Medulla oblongata (tissue), 1 donor: ENCODE data around the gene SDR39U1.
A peak's percentile ranks its signal among the peaks of the same experiment; 100 is the strongest.

Experiments used
- DNase-seq: peaks from one replicate; pipeline ENCODE4 v3.0.0-alpha.2; 2015; ENCODE audit errors: extremely low spot score

Gene SDR39U1

GRCh38 chr14:24429395-24430142, 13.0 kb downstream of the SDR39U1 start, which contains the start of the genes CBLN3 and KHNYN:
CBLN3 (minus strand) TSS chr14:24429668; CDS start chr14:24429054, 614 bp downstream.
KHNYN (plus strand) TSS chr14:24429954; CDS start chr14:24430731, 777 bp downstream.
- peak; percentile 91 for DNase-seq

GRCh38 chr14:24428628-24429394, 13.8 kb downstream of the SDR39U1 start:
- no peak for DNase-seq

- DNase-seq, result no peak
These were observed 14.8 kb downstream of the SDR39U1 start for GRCh38 chr14:24427537-24428508.

GRCh38 chr14:24426912-24427536, 15.6 kb downstream of the SDR39U1 start:
- DNase-seq, result no peak

GRCh38 chr14:24426150-24426911, 16.2 kb downstream of the SDR39U1 start:
- DNase-seq, result no peak

- DNase-seq, result no peak
These were observed 16.9 kb downstream of the SDR39U1 start for GRCh38 chr14:24425704-24426103.

GRCh38 chr14:24422694-24423601, 19.6 kb downstream of the SDR39U1 start:
- no peak for DNase-seq

- no peak for DNase-seq
These were observed 20.3 kb downstream of the SDR39U1 start for GRCh38 chr14:24422261-24422660.

GRCh38 chr14:24418492-24418873, 24.1 kb downstream of the SDR39U1 start:
- DNase-seq, result no peak

- DNase-seq, result no peak
These were observed 24.6 kb downstream of the SDR39U1 start for GRCh38 chr14:24417832-24418491.

- DNase-seq, result no peak
These were observed 25.5 kb downstream of the SDR39U1 start for GRCh38 chr14:24416932-24417619.

GRCh38 chr14:24416254-24416931, 26.2 kb downstream of the SDR39U1 start:
- no peak for DNase-seq

- DNase-seq, result no peak
These were observed 26.9 kb downstream of the SDR39U1 start for GRCh38 chr14:24415421-24416253.

- DNase-seq, result no peak
These were observed 27.7 kb downstream of the SDR39U1 start for GRCh38 chr14:24414732-24415420.

GRCh38 chr14:24414077-24414476, 28.5 kb downstream of the SDR39U1 start:
- no peak for DNase-seq
